ENCODE results near the gene KCTD10. TPM values are rescaled to one million over a fixed set of nuclear protein-coding genes. Genes with fewer than 3 reads are reported as not detected.

KCTD10 gene
- total and polyA plus RNA-seq, 2 of the 13 experiments (the other 11 are each of a cell fraction or from before 2014, with no cell fraction given), result 6.9 to 25.4 TPM

GRCh38 chr12:109503611-109504010 is 26.5 kb upstream of the KCTD10 start:
- 79% methylated on average over 3 of the region's 3 CpGs for WGBS (ENCODE audit: low lambda C conversion rate)
- Histone ChIP-seq H4K20me1 (ENCODE audit: insufficient read depth, low read length) (no peaks in the 10 kb centered on the region), H3K27ac (ENCODE audit: extremely low read length, insufficient read depth, low read length) (no peak overlapping the region), H3K79me2 (ENCODE audit: insufficient read depth, low read length) (no peaks in the 10 kb centered on the region), H3K4me1 (ENCODE audit: insufficient read depth, low read length) (no peaks in the 10 kb centered on the region), H3K4me3 (replicated peaks in 1 of 3; ENCODE audit: insufficient read depth in 1 of 3, low read depth in 2 of 3, low read length in 3 of 3) (no peak overlapping the region), H3K9ac (ENCODE audit: insufficient read depth, low read depth, low read length) (no peak overlapping the region), H3K4me2 (ENCODE audit: low read depth, low read length) (no peak overlapping the region), H3K36me3 (replicated peaks in 1 of 2; ENCODE audit: control insufficient read depth in 1 of 2, insufficient read depth in 2 of 2, low read length in 2 of 2) (peaks cover 28 to 73% of the 10 kb centered on the region in 2 experiments; a peak in 4 of 5 replicates), H3K27me3 (ENCODE audit: control insufficient read depth in 1 of 2, insufficient read depth in 2 of 2, low read length in 2 of 2) (no peaks in the 10 kb centered on the region), H3K9me3 (ENCODE audit: low read length) (no peaks in the 10 kb centered on the region), H2AFZ (ENCODE audit: low read length) (no peak overlapping the region)
- ATAC-seq, result no peak
- intact Hi-C loops (cut with micrococcal nuclease; ENCODE audit: unreplicated experiment), result no loop called here
- in situ Hi-C loops (cut with HindIII; ENCODE audit: extremely low pct_ligation_motif_present, low pct_unique_long_range_greater_than_20kb), result no loop called here
- FAIRE-seq, result no peak
- DNase-seq (ENCODE audit: low spot score), result no peak
- no TSS peak for BruUV-seq (replicated peaks)
- ChIA-PET CTCF (ENCODE audit: low intra/inter-chr PET ratio, low total read pairs) (no interaction called here), POLR2A (no interaction called here)
- no peak for TF ChIP-seq ATF6 (CRISPR knock-in tag; conservative IDR thresholded peaks at IDR 0.05)
- TF ChIP-seq ZNF574 (CRISPR knock-in tag; IDR thresholded peaks at IDR 0.05), result no peak
- no peak for TF ChIP-seq ZNF317 (CRISPR knock-in tag; IDR thresholded peaks at IDR 0.05)
- TF ChIP-seq PCBP2 (optimal IDR thresholded peaks at IDR 0.05; ENCODE audit: low read depth, low read length, poor library complexity, severe bottlenecking), result no peak
- TF ChIP-seq MAZ (IDR thresholded peaks at IDR 0.05; ENCODE audit: borderline replicate concordance, low read depth, low read length), result no peak
- TF ChIP-seq MAZ (CRISPR knock-in tag; IDR thresholded peaks at IDR 0.05; ENCODE audit: low read depth), result no peak
- no peak for TF ChIP-seq ZNF101 (CRISPR knock-in tag; IDR thresholded peaks at IDR 0.05; ENCODE audit: borderline replicate concordance, low read depth)
- TF ChIP-seq ZNF788 (CRISPR knock-in tag; IDR thresholded peaks at IDR 0.05; ENCODE audit: borderline replicate concordance), result no peak
- TF ChIP-seq, protein P1, sequence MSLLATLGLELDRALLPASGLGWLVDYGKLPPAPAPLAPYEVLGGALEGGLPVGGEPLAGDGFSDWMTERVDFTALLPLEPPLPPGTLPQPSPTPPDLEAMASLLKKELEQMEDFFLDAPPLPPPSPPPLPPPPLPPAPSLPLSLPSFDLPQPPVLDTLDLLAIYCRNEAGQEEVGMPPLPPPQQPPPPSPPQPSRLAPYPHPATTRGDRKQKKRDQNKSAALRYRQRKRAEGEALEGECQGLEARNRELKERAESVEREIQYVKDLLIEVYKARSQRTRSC (CRISPR knock-in tag; IDR thresholded peaks at IDR 0.05; ENCODE audit: low read depth), result no peak
- no peak for TF ChIP-seq PAWR (CRISPR knock-in tag; IDR thresholded peaks at IDR 0.05; ENCODE audit: borderline replicate concordance)
- no peak for TF ChIP-seq TFDP1 (CRISPR knock-in tag; IDR thresholded peaks at IDR 0.05; ENCODE audit: borderline replicate concordance)
- TF ChIP-seq ZNF597 (CRISPR knock-in tag; IDR thresholded peaks at IDR 0.05), result no peak
- no peak for TF ChIP-seq ZNF737 (CRISPR knock-in tag; IDR thresholded peaks at IDR 0.05; ENCODE audit: borderline replicate concordance)
- no peak for TF ChIP-seq BHLHE40 (IDR thresholded peaks at IDR 0.05; ENCODE audit: low read length)

All from HepG2 (cell line).